Measurements from ENCODE around the gene TJP1. TPM values are rescaled to one million over a fixed set of nuclear protein-coding genes. Genes with fewer than 3 reads are reported as not detected.

Gene TJP1
- total RNA-seq, 4 donors from 2014 or later = 59.1 to 99.9 (median 83.8) TPM

DNA sequence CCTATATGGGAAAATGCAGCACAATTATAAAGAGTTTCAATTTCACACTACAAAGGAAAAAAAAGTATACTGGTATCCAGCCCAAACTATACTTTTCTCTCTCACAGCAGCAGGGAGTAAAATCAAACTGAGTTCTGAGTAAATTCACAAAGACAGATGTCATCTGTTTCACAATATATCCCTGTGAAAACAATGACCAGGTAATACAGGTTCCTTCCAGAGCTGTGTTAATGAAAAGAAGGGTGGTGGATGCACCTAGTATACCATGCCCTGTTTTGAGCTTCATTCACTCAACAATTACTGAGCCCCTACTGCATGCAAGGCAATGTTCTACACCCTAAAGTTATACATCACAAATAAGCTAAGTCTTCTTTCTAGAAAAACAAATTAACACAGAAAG, 108.5 kb downstream of the TJP1 start:
- no peak for DNase-seq (ENCODE audit: low spot score in 2 of 2)
- TF ChIP-seq CTCF (IDR thresholded peaks at IDR 0.05) (no peak), POLR2A (IDR thresholded peaks at IDR 0.05) (no peak)
- intact Hi-C loops (cut with DNase I; ENCODE audit: low total_unique reads) = no loop called here
- no peak overlapping the region for H3K4me3 ChIP-seq (ENCODE audit: low read depth, poor library complexity, severe bottlenecking)

DNA sequence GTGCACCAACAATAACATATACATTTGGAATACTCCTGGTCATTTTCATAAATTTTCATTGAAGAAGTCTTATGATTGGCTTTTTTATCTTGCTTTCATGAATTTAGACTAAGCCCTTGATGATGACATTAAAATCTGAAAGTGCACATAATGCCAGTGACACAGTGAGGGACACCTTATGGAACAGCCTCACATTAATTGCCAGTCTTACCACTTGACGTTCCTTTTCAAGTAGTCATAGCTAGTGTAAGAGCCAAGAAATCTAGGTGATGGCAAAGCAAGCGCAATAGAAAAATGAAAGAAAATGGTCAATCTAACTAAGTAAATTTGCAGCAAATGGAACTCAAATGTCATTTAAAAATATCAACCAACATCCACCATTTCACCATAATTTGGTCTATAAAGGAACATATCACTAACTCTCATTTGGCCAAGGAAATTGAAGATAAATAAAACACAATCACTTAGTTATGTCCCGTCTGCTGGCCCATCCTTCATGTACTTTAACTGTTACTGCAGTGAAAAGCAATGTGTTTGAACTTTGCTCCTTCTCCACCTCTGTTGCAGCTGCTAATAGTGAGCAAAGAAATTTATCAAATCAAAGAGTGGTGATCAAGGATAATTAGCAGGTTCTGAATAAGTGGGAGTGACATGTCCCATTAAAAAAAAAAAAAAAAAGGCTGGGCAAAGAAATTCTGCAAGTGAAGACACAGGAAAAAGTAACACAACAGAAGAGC, 110.0 kb downstream of the TJP1 start:
- 86 to 87% methylated on average over 3 of the region's 3 CpGs for WGBS, 2 donors
- DNase-seq (ENCODE audit: low spot score in 2 of 2) = no peak
- intact Hi-C loops (cut with DNase I; ENCODE audit: low total_unique reads) = no loop called here
- no peak overlapping the region for H3K4me3 ChIP-seq (ENCODE audit: low read depth, poor library complexity, severe bottlenecking)
- TF ChIP-seq POLR2A (IDR thresholded peaks at IDR 0.05) = no peak
- no peak for TF ChIP-seq CTCF (IDR thresholded peaks at IDR 0.05)

GRCh38 chr15:29711531-29711930, 110.7 kb downstream of the TJP1 start:
- WGBS, 2 donors = 74 to 85% methylated on average over 8 of the region's 8 CpGs
- H3K4me3 ChIP-seq (ENCODE audit: low read depth, poor library complexity, severe bottlenecking) = no peak overlapping the region
- DNase-seq (ENCODE audit: low spot score in 2 of 2) = no peak
- TF ChIP-seq CTCF (IDR thresholded peaks at IDR 0.05) (no peak), POLR2A (IDR thresholded peaks at IDR 0.05) (no peak)
- intact Hi-C loops (cut with DNase I; ENCODE audit: low total_unique reads) = no loop called here

GRCh38 chr15:29708519-29708918, 113.7 kb downstream of the TJP1 start:
- WGBS, 2 donors = 79 to 89% methylated on average over 4 of the region's 4 CpGs
- TF ChIP-seq POLR2A (IDR thresholded peaks at IDR 0.05) (no peak), CTCF (IDR thresholded peaks at IDR 0.05) (no peak)
- intact Hi-C loops (cut with DNase I; ENCODE audit: low total_unique reads) = no loop called here
- H3K4me3 ChIP-seq (ENCODE audit: low read depth, poor library complexity, severe bottlenecking) = no peak overlapping the region
- DNase-seq (ENCODE audit: low spot score in 2 of 2) = no peak

DNA sequence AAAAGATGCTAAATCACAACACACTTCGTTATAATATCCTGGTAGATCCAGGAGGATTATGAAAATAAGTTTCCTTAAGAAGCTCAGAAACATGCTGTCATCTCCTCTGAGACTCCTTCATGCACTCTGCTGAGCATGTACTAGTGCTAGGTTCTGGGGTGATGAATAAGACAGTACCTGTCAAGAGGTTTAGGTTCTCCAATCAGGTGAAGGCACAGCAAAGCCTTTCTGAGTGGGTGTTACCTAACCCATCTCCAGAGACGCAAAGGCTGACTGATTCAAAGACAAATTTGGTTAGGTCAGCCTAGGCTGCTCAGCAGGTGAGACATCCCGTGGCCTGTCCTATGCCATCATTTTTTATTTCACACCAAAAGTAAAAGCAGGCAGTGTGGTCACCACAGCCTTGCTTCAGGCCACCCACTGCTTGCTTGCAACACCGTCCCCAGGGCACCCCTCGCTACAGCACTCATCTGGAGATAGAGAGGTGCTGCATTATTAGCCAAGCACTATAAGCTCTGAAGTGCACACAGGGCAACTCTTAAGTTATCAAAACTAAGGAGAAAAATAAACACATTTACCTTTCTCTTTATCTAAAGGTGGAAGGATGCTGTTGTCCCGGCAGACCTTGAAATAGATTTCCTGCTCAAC, 117.2 kb downstream of the TJP1 start:
- DNase-seq (ENCODE audit: low spot score in 2 of 2) = no peak
- H3K4me3 ChIP-seq (ENCODE audit: low read depth, poor library complexity, severe bottlenecking) = no peak overlapping the region
- 94 to 97% methylated on average over 6 of the region's 6 CpGs for WGBS, 2 donors
- TF ChIP-seq POLR2A (IDR thresholded peaks at IDR 0.05) (no peak), CTCF (IDR thresholded peaks at IDR 0.05) (no peak)
- intact Hi-C loops (cut with DNase I; ENCODE audit: low total_unique reads) = no loop called here

Data from lower leg skin (tissue), 4 donors.